ENCODE measurements around the gene FAAH2. TPM values are rescaled to one million over a fixed set of nuclear protein-coding genes. Genes with fewer than 3 reads are reported as not detected.

Gene FAAH2
- total and polyA plus RNA-seq, 7 donors, result 1.3 to 22.2 (median 3.6) TPM; not detected in 2

DNA sequence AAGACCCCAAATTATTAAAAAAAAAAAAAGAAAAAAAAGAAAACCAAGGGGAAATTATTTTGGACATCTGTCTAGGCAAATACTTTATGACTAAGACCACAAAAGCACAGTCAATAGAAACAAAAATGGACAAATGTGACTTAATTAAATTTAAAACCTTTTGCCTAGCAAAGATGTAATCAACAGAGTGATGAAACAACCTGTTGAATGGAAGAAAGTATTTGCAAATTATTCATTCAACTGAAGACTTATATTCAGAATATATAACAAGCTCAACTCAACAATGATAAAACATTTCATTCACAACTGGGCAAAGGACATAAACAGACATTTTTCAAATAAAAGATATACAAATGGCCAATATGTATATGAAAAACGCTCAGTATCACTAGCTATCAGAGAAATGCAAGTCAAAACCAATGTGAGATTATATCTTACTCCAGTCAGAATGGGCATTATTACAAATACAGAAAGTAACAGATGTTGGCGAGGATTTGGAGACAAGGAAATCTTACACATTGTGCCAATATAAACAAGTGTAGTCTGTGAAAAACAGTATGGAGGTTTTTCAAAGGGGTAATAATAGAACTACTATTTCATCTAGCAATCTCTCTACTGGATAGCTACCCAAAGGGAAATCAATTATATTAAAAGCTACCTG lies 67.1 kb downstream of the FAAH2 start:
- no peak for TF ChIP-seq POLR2A (IDR thresholded peaks at IDR 0.05)
- no peak for TF ChIP-seq POLR2AphosphoS5 (IDR thresholded peaks at IDR 0.05)
- no peak for TF ChIP-seq EP300 (IDR thresholded peaks at IDR 0.05)
- TF ChIP-seq, protein P1, sequence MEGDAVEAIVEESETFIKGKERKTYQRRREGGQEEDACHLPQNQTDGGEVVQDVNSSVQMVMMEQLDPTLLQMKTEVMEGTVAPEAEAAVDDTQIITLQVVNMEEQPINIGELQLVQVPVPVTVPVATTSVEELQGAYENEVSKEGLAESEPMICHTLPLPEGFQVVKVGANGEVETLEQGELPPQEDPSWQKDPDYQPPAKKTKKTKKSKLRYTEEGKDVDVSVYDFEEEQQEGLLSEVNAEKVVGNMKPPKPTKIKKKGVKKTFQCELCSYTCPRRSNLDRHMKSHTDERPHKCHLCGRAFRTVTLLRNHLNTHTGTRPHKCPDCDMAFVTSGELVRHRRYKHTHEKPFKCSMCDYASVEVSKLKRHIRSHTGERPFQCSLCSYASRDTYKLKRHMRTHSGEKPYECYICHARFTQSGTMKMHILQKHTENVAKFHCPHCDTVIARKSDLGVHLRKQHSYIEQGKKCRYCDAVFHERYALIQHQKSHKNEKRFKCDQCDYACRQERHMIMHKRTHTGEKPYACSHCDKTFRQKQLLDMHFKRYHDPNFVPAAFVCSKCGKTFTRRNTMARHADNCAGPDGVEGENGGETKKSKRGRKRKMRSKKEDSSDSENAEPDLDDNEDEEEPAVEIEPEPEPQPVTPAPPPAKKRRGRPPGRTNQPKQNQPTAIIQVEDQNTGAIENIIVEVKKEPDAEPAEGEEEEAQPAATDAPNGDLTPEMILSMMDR (IDR thresholded peaks at IDR 0.05), result no peak
- intact Hi-C loops (cut with DNase I), result no loop called here
- 74 to 87% methylated on average over 2 of the region's 2 CpGs for WGBS, 2 donors
- Histone ChIP-seq H3K9me3 (no peaks in the 10 kb centered on the region), H3K36me3 (no peaks in the 10 kb centered on the region), H3K27ac (no peak overlapping the region), H3K27me3 (no peaks in the 10 kb centered on the region), H3K4me3 (no peak overlapping the region), H3K4me1 (no peaks in the 10 kb centered on the region)
- DNase-seq, result no peak

DNA sequence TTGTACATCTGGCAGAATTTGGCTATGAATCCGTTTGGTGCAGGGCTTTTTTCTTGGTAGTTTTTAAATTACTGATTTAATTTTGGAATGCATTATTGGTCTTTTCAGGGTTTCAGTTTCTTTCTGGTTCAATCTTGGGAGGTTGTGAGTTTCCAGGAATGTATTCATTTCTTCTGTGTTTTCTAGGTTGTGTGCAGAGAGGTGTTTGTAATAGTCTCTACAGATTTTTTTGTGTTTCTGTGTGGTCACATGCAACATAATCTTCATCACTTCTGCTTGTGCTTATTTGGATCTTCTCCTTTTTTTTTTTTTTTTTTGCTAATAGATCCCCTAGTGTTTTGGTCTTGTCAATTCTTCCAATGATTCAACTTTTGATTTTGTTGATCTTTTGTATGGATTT lies 77.6 kb downstream of the FAAH2 start:
- TF ChIP-seq POLR2AphosphoS5 (IDR thresholded peaks at IDR 0.05) (no peak), POLR2A (IDR thresholded peaks at IDR 0.05) (no peak)
- no peaks in the 10 kb centered on the region for H3K4me1 ChIP-seq
- H3K27me3 ChIP-seq, result no peaks in the 10 kb centered on the region
- no peak overlapping the region for H3K4me3 ChIP-seq
- H3K36me3 ChIP-seq, result no peaks in the 10 kb centered on the region
- 71 to 74% methylated on average over 1 of the region's 1 CpG for WGBS, 2 donors
- H3K27ac ChIP-seq, result no peak overlapping the region
- DNase-seq, result no peak
- intact Hi-C loops (cut with DNase I), result no loop called here
- no peaks in the 10 kb centered on the region for H3K9me3 ChIP-seq

DNA sequence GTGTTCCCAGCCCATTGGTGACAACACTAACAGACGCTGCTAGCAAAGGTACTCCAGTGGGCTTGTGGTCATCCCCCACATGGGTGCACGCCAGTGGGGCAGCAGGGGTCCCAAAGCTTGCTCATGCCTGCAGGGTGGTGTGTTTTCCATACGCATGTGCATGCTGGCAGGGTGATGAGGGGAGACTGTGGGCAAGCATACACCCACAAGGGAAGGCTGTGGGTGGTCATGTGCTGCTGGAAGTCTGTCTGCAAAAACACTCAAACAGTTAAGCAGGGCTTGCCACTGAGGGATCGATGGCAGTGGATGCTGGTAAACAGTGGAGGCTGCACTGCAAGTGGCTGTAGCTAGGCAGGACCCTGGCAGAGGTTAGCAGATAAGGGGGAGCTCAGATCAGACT lies 79.9 kb downstream of the FAAH2 start:
- Histone ChIP-seq H3K9me3 (no peaks in the 10 kb centered on the region), H3K27ac (no peak overlapping the region), H3K36me3 (no peaks in the 10 kb centered on the region), H3K27me3 (no peaks in the 10 kb centered on the region), H3K4me1 (no peaks in the 10 kb centered on the region), H3K4me3 (no peak overlapping the region)
- TF ChIP-seq POLR2AphosphoS5 (IDR thresholded peaks at IDR 0.05), result no peak
- TF ChIP-seq, protein P1 (IDR thresholded peaks at IDR 0.05), result no peak
- TF ChIP-seq POLR2A (IDR thresholded peaks at IDR 0.05), result no peak
- TF ChIP-seq EP300 (IDR thresholded peaks at IDR 0.05), result no peak
- no peak for DNase-seq
- 87 to 95% methylated on average over 4 of the region's 4 CpGs for WGBS, 2 donors
- intact Hi-C loops (cut with DNase I), result no loop called here

DNA sequence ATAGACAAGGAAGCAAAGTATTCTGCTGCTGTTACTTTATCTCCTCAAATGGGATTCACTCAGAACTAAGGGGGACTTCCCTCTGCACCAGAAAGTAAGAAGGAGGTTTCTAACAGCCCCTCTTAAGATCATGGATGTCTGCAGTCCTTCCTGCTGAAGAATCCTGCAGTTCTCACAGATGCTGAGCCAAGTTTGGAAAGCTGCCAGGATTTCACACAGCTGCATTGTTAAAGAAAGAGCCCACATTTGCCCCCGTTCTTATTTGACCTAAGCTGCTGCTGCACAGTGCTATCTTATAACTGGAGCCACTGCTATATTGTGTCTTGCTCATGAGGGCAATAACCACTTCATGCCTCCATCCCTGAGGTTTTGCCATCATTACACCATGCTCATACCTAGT lies 81.1 kb downstream of the FAAH2 start:
- Histone ChIP-seq H3K27ac (no peak overlapping the region), H3K27me3 (no peaks in the 10 kb centered on the region), H3K4me1 (no peaks in the 10 kb centered on the region), H3K36me3 (no peaks in the 10 kb centered on the region), H3K4me3 (no peak overlapping the region), H3K9me3 (no peaks in the 10 kb centered on the region)
- 48 to 56% methylated on average over 1 of the region's 1 CpG for WGBS, 2 donors
- intact Hi-C loops (cut with DNase I), result no loop called here
- TF ChIP-seq EP300 (IDR thresholded peaks at IDR 0.05), result no peak
- TF ChIP-seq, protein P1 (IDR thresholded peaks at IDR 0.05), result no peak
- TF ChIP-seq POLR2A (IDR thresholded peaks at IDR 0.05), result no peak
- no peak for TF ChIP-seq POLR2AphosphoS5 (IDR thresholded peaks at IDR 0.05)
- DNase-seq, result no peak

DNA sequence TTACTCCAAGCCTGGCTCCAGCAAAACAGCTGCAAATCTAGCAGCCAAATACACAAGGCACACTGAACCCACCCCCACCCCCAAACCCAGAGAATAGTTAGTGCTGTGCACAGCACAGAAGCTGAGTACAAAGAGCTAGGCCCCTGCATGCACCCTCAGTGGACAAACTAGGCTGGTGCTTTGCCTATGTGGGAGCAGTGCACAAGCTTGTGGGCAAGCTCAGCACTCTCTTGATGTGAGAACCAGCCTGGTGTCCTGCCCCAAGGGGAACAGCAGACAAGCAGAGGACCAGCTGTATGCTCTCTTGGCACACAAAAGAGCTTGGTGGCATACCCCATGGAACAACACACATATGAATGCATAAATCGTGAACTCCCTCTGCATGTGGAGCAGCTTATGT lies 81.7 kb downstream of the FAAH2 start:
- Histone ChIP-seq H3K36me3 (no peaks in the 10 kb centered on the region), H3K27ac (no peak overlapping the region), H3K4me3 (no peak overlapping the region), H3K27me3 (no peaks in the 10 kb centered on the region), H3K4me1 (no peaks in the 10 kb centered on the region), H3K9me3 (no peaks in the 10 kb centered on the region)
- intact Hi-C loops (cut with DNase I), result no loop called here
- no peak for DNase-seq
- TF ChIP-seq POLR2A (IDR thresholded peaks at IDR 0.05) (no peak), POLR2AphosphoS5 (IDR thresholded peaks at IDR 0.05) (no peak), EP300 (IDR thresholded peaks at IDR 0.05) (no peak)
- TF ChIP-seq, protein P1 (IDR thresholded peaks at IDR 0.05), result no peak
- WGBS, 2 donors, result 91 to 96% methylated on average over 1 of the region's 1 CpG
